HEK293T (cell line): ENCODE results near the gene HNMT.

Source experiments
- ARNT ChIP-seq: fragments of 450-650 bp; IDR thresholded peaks from 2 replicates; pipeline ENCODE4 v1.6.1; 2017; ENCODE audit warnings: mild to moderate bottlenecking
- BHLHE40 ChIP-seq: fragments of 450-650 bp; IDR thresholded peaks from 2 replicates; pipeline ENCODE4 v1.6.1; 2016; ENCODE audit warnings: mild to moderate bottlenecking, moderate library complexity, borderline replicate concordance
- ELF4 ChIP-seq: fragments of 450-650 bp; IDR thresholded peaks from 2 replicates; pipeline ENCODE4 v1.6.1; 2017; ENCODE audit warnings: antibody characterized with exemption
- FOXA1 ChIP-seq: fragments of 450-650 bp; IDR thresholded peaks from 2 replicates; pipeline ENCODE4 v1.6.1; 2016; ENCODE audit warnings: mild to moderate bottlenecking
- FOXM1 ChIP-seq: fragments of 450-650 bp; IDR thresholded peaks from 2 replicates; pipeline ENCODE4 v1.6.1; 2017; ENCODE audit warnings: mild to moderate bottlenecking, borderline replicate concordance
- HDGF ChIP-seq: fragments of 450-650 bp; IDR thresholded peaks from 2 replicates; pipeline ENCODE4 v1.6.1; 2017; ENCODE audit warnings: antibody characterized with exemption, borderline replicate concordance
- NFRKB ChIP-seq: fragments of 450-650 bp; IDR thresholded peaks from 2 replicates; pipeline ENCODE4 v1.6.1; 2016; ENCODE audit warnings: mild to moderate bottlenecking, moderate library complexity
- SUZ12 ChIP-seq: fragments of 450-650 bp; IDR thresholded peaks from 2 replicates; pipeline ENCODE4 v1.6.1; 2016; ENCODE audit warnings: mild to moderate bottlenecking
- TARDBP ChIP-seq: fragments of 450-650 bp; IDR thresholded peaks from 2 replicates; pipeline ENCODE4 v1.6.1; 2016
- ZNF384 ChIP-seq: fragments of 450-650 bp; IDR thresholded peaks from 2 replicates; pipeline ENCODE4 v1.6.1; 2016

DNA sequence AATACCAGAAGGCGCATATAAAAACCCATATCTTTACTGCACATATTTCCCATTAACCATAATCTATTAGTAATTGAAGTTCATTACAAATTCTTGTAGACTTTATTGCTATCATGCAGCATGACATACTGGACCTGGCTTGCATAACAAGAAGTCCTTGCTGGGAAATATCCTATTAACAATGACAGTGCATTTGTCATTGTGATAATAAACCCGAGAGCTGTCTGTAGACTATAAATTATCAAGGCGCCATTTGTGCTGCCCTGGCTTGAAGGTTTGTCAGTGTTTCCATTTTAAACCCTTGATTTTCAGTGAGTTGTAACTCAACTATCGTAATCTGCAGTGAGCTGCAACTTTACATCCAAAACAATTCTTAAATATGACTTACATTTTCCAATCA is 59.0 kb downstream of the HNMT start:
- TF ChIP-seq TARDBP, result no peak
- TF ChIP-seq FOXM1, result no peak
- no peak for TF ChIP-seq BHLHE40
- no peak for TF ChIP-seq ELF4
- TF ChIP-seq FOXA1, result no peak
- TF ChIP-seq ARNT, result no peak
- no peak for TF ChIP-seq NFRKB
- no peak for TF ChIP-seq HDGF
- TF ChIP-seq SUZ12, result no peak
- no peak for TF ChIP-seq ZNF384
